GM12878 (cell line): ENCODE data around the gene KYAT1. TPM values are rescaled to one million over a fixed set of nuclear protein-coding genes. Genes with fewer than 3 reads are reported as not detected.

Experiments
- DPF2 ChIP-seq: fragments of 450-650 bp; IDR thresholded peaks from 2 replicates; pipeline ENCODE4 v1.6.1; 2017; ENCODE audit warnings: mild to moderate bottlenecking
- IRF5 ChIP-seq: fragments of 450-650 bp; IDR thresholded peaks from 2 replicates; pipeline ENCODE4 v1.6.1; 2017; ENCODE audit warnings: borderline replicate concordance
- MTA2 ChIP-seq: fragments of 450-650 bp; IDR thresholded peaks from 2 replicates; pipeline ENCODE4 v1.6.1; 2016; ENCODE audit warnings: low read depth, mild to moderate bottlenecking, moderate library complexity
- PAX8 ChIP-seq: fragments of 450-650 bp; IDR thresholded peaks from 2 replicates; pipeline ENCODE4 v1.6.1; 2017; ENCODE audit warnings: mild to moderate bottlenecking, moderate library complexity
- POLR2AphosphoS2 ChIP-seq: IDR thresholded peaks from 2 replicates; pipeline ENCODE4 v1.6.1; 2011; ENCODE audit warnings: low read depth, mild to moderate bottlenecking, low read length, improper control_type of control experiment, moderate library complexity
- SMC3 ChIP-seq: IDR thresholded peaks from 2 replicates; pipeline ENCODE4 v1.6.1; 2011; ENCODE audit warnings: low read length, improper control_type of control experiment, borderline replicate concordance
- TARDBP ChIP-seq: IDR thresholded peaks from 2 replicates; pipeline ENCODE4 v1.6.1; 2016; ENCODE audit warnings: borderline replicate concordance
- polyA plus RNA-seq, 11 experiments: library from polyadenylated mRNA; depleted of rRNA in 4 of 11; unstranded in 6 of 11; stranded (reverse) in 5 of 11; fragments of >200 nt; fragmentation: Nextera tagmentation in 4 of 11; fragmentation: Illumina TruSeq in 1 of 11; extraction: Ambion mirVana in 4 of 11; extraction: Trizol in 1 of 11; gene quantifications; 1 replicate in 1 of 11; 2 replicates in 10 of 11; pipeline versions ENCODE4 v1.2.1 to v1.2.3, GENCODE V29; 2011 to 2016; ENCODE audit warnings: inconsistent platforms in 2 of 11, missing spikeins in 2 of 11, low read depth in 1 of 11
- total RNA-seq, 4 experiments: library from RNA; depleted of rRNA in 3 of 4; stranded (reverse); fragments of >200 nt in 3 of 4; fragmentation: Illumina TruSeq in 1 of 4; extraction: Trizol in 1 of 4; gene quantifications; 2 replicates each; pipeline versions ENCODE4 v1.2.1 to v1.2.3, GENCODE V29; 2013 to 2021
- TF ChIP-seq, protein P1 (sequence below): fragments of 450-650 bp; formaldehyde crosslinking; IDR thresholded peaks from 2 replicates; pipeline ENCODE4 v1.5.0; 2022; ENCODE audit warnings: mild to moderate bottlenecking, missing genetic modification characterization

The KYAT1 gene
- total and polyA plus RNA-seq, 10 of the 15 experiments (the other 5 are each of a cell fraction or from before 2014, with no cell fraction given) = 5.8 to 15.7 (median 11.4) TPM

- TF ChIP-seq, protein P1, sequence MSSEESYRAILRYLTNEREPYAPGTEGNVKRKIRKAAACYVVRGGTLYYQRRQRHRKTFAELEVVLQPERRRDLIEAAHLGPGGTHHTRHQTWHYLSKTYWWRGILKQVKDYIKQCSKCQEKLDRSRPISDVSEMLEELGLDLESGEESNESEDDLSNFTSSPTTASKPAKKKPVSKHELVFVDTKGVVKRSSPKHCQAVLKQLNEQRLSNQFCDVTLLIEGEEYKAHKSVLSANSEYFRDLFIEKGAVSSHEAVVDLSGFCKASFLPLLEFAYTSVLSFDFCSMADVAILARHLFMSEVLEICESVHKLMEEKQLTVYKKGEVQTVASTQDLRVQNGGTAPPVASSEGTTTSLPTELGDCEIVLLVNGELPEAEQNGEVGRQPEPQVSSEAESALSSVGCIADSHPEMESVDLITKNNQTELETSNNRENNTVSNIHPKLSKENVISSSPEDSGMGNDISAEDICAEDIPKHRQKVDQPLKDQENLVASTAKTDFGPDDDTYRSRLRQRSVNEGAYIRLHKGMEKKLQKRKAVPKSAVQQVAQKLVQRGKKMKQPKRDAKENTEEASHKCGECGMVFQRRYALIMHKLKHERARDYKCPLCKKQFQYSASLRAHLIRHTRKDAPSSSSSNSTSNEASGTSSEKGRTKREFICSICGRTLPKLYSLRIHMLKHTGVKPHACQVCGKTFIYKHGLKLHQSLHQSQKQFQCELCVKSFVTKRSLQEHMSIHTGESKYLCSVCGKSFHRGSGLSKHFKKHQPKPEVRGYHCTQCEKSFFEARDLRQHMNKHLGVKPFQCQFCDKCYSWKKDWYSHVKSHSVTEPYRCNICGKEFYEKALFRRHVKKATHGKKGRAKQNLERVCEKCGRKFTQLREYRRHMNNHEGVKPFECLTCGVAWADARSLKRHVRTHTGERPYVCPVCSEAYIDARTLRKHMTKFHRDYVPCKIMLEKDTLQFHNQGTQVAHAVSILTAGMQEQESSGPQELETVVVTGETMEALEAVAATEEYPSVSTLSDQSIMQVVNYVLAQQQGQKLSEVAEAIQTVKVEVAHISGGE = no peak
- no peak for TF ChIP-seq MTA2
- no peak for TF ChIP-seq TARDBP
- no peak for TF ChIP-seq SMC3
- no peak for TF ChIP-seq POLR2AphosphoS2
- TF ChIP-seq IRF5 = no peak
- TF ChIP-seq PAX8 = no peak
- TF ChIP-seq DPF2 = no peak
These were observed 47.8 kb upstream of the KYAT1 start (continued) for GRCh38 chr9:128929560-128929959.
